ENCODE results near the gene NRM. TPM values are rescaled to one million over a fixed set of nuclear protein-coding genes. Genes with fewer than 3 reads are reported as not detected.
A peak's percentile ranks its signal among the peaks of the same experiment; 100 is the strongest.

Gene NRM
- total RNA-seq, 1 experiment from 2014 or later = 13.6 TPM

DNA sequence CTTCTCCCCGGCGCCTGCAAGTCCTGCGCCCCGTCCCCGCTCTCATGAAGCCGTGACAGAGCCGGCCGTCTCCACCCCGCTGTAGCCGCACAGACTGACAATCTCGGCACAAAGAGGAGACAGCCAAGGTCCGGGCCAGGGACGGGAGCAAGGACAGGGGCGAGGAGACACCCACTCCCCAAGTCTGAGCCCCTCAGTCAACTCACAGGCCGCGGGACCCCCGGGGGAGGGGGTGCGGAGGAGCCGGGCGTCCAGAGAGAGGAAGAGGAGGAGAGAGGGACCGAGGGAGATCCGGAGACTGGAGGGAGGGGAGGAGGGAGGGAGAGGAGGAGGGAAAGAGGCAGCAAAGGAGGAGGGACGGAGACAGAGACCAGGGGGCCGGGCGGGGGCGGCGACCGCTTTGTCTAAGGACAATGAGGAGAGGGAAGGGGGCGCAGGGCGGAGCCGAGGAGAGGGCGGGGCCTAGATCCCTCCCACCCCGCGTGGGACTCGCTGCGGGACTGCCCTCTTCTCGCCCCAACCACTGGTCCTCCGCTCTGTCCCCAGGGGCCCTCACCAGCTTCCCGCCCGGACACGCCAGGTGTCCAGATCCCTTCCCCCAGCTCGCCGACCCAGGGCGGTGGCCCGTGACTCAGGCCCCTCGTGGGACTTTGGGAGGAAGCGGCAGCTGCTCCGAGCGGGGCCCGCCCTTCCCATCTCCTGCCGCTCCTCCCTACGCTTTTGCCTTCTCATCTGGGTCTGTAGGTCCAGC is 3.7 kb downstream of the NRM start:
- Histone ChIP-seq H3K9ac (ENCODE audit: low read length) (peak overlapping the region; percentile 95), H3K9me2 (ENCODE audit: insufficient read depth) (no peaks in the 10 kb centered on the region), H3K4me1 (ENCODE audit: control insufficient read depth in 1 of 2, insufficient read depth in 2 of 2, low read length in 2 of 2) (peaks cover 62 to 86% of the 10 kb centered on the region in 2 experiments), H2AFZ (ENCODE audit: low read depth, low read length, poor library complexity, severe bottlenecking) (no peak overlapping the region), H3K4me2 (ENCODE audit: low read length) (peak overlapping the region; percentile 98), H3K27me3 (ENCODE audit: insufficient read depth, low read length) (no peaks in the 10 kb centered on the region), H3K4me3 (replicated peaks in 1 of 2; ENCODE audit: low read depth in 1 of 2, low read length in 2 of 2) (peak overlapping the region; percentile 87 to 98), H3K9me3 (ENCODE audit: control insufficient read depth in 1 of 2, insufficient read depth in 1 of 2, low read depth in 1 of 2, low read length in 2 of 2) (no peaks in the 10 kb centered on the region), H3K36me3 (ENCODE audit: control insufficient read depth in 1 of 2, insufficient read depth in 2 of 2, low read length in 2 of 2) (no peaks in the 10 kb centered on the region), H3K79me2 (ENCODE audit: insufficient read depth, low read length) (peaks cover 43% of the 10 kb centered on the region), H4K20me1 (ENCODE audit: insufficient read depth) (no peaks in the 10 kb centered on the region), H3K27ac (ENCODE audit: low read depth, low read length) (peak overlapping the region; percentile 98)
- ATAC-seq (peak; percentile 69), DNase-seq (ENCODE audit: low read depth, low spot score) (no peak)
- intact Hi-C loops (cut with micrococcal nuclease) = loop anchor here (2.0 kb wide), 1 partner anchor 34 kb away; the partner anchor contains the start of gene TUBB
- RAD21 ChIA-PET (ENCODE audit: low non-redundant PET in 1 of 2, low total read pairs in 2 of 2, uncharacterized antibody in 2 of 2, unreplicated experiment in 2 of 2) = interaction anchor here in 1 of 2 experiments (1.0 kb wide), 1 partner anchor 44 kb away, joined by 5 read pairs; no protein-coding TSS in a partner anchor
- POLR2A ChIA-PET = interaction anchor here (1.2 to 2.4 kb wide), 6 partner anchors 8 to 34 kb away, joined by 4 to 12 read pairs (median 4); partner anchors contain the start of gene MDC1
- BruUV-seq (replicated peaks) = no TSS peak
- CTCF ChIA-PET = interaction anchor here (1.6 kb wide), 2 partner anchors 8 to 35 kb away, joined by 6 to 10 read pairs; no protein-coding TSS in a partner anchor
- TF ChIP-seq, protein P1, sequence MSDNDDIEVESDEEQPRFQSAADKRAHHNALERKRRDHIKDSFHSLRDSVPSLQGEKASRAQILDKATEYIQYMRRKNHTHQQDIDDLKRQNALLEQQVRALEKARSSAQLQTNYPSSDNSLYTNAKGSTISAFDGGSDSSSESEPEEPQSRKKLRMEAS (IDR thresholded peaks at IDR 0.05) = no peak
- TF ChIP-seq POLR2AphosphoS5 (IDR thresholded peaks at IDR 0.05; ENCODE audit: low read depth, low read length) (peak; percentile 84), SIN3A (IDR thresholded peaks at IDR 0.05; ENCODE audit: low read depth) (no peak), CBX3 (IDR thresholded peaks at IDR 0.05; ENCODE audit: low read depth) (no peak), ELF1 (IDR thresholded peaks at IDR 0.05; ENCODE audit: borderline replicate concordance, low read depth) (no peak), ZFX (IDR thresholded peaks at IDR 0.05) (no peak), REST (IDR thresholded peaks at IDR 0.05; ENCODE audit: low read depth) (no peak), ZNF274 (IDR thresholded peaks at IDR 0.05; ENCODE audit: low read depth, low read length) (no peak), EZH2phosphoT487 (IDR thresholded peaks at IDR 0.05; ENCODE audit: borderline replicate concordance) (no peak), POLR2A (IDR thresholded peaks at IDR 0.05; ENCODE audit: borderline replicate concordance, extremely low read depth, insufficient read depth, insufficient read length) (peak; percentile 67), FOSL1 (IDR thresholded peaks at IDR 0.05; ENCODE audit: low read depth) (no peak), EGR1 (IDR thresholded peaks at IDR 0.05; ENCODE audit: low read depth) (no peak), SRF (IDR thresholded peaks at IDR 0.05; ENCODE audit: low read depth) (no peak), EZH2 (IDR thresholded peaks at IDR 0.05) (no peak), TCF7L2 (IDR thresholded peaks at IDR 0.05; ENCODE audit: borderline replicate concordance, extremely low read depth, insufficient read depth, insufficient read length) (no peak), SP1 (IDR thresholded peaks at IDR 0.05; ENCODE audit: low read depth) (no peak)
- TF ChIP-seq, protein P2, sequence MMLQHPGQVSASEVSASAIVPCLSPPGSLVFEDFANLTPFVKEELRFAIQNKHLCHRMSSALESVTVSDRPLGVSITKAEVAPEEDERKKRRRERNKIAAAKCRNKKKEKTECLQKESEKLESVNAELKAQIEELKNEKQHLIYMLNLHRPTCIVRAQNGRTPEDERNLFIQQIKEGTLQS (IDR thresholded peaks at IDR 0.05) = no peak
- TF ChIP-seq, protein P3, sequence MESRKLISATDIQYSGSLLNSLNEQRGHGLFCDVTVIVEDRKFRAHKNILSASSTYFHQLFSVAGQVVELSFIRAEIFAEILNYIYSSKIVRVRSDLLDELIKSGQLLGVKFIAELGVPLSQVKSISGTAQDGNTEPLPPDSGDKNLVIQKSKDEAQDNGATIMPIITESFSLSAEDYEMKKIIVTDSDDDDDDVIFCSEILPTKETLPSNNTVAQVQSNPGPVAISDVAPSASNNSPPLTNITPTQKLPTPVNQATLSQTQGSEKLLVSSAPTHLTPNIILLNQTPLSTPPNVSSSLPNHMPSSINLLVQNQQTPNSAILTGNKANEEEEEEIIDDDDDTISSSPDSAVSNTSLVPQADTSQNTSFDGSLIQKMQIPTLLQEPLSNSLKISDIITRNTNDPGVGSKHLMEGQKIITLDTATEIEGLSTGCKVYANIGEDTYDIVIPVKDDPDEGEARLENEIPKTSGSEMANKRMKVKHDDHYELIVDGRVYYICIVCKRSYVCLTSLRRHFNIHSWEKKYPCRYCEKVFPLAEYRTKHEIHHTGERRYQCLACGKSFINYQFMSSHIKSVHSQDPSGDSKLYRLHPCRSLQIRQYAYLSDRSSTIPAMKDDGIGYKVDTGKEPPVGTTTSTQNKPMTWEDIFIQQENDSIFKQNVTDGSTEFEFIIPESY (IDR thresholded peaks at IDR 0.05; ENCODE audit: extremely low read depth, insufficient replicate concordance, low read length) = no peak
- TF ChIP-seq, protein P4, sequence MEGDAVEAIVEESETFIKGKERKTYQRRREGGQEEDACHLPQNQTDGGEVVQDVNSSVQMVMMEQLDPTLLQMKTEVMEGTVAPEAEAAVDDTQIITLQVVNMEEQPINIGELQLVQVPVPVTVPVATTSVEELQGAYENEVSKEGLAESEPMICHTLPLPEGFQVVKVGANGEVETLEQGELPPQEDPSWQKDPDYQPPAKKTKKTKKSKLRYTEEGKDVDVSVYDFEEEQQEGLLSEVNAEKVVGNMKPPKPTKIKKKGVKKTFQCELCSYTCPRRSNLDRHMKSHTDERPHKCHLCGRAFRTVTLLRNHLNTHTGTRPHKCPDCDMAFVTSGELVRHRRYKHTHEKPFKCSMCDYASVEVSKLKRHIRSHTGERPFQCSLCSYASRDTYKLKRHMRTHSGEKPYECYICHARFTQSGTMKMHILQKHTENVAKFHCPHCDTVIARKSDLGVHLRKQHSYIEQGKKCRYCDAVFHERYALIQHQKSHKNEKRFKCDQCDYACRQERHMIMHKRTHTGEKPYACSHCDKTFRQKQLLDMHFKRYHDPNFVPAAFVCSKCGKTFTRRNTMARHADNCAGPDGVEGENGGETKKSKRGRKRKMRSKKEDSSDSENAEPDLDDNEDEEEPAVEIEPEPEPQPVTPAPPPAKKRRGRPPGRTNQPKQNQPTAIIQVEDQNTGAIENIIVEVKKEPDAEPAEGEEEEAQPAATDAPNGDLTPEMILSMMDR (IDR thresholded peaks at IDR 0.05 in 2 of 3, conservative IDR thresholded peaks at IDR 0.05 in 1 of 3; ENCODE audit: borderline replicate concordance in 1 of 3, insufficient read depth in 1 of 3, low read depth in 2 of 3, low read length in 2 of 3) = no peak
